Measurements from ENCODE around the gene ATP10A.

GRCh38 chr15:25859838-25860645, 3.1 kb downstream of the ATP10A start:
- TF ChIP-seq POLR2A (IDR thresholded peaks at IDR 0.05; ENCODE audit: low read depth, low read length): no peak
- TF ChIP-seq POLR2AphosphoS5 (IDR thresholded peaks at IDR 0.05; ENCODE audit: low read depth, low read length): no peak
- no peak for TF ChIP-seq TAF1 (IDR thresholded peaks at IDR 0.05; ENCODE audit: low read depth, low read length)
- no peak for TF ChIP-seq POU2F2 (IDR thresholded peaks at IDR 0.05; ENCODE audit: low read depth, low read length)
- no peak for TF ChIP-seq PAX5 (IDR thresholded peaks at IDR 0.05; ENCODE audit: insufficient read depth, low read length, severe bottlenecking)
- TF ChIP-seq SPI1 (IDR thresholded peaks at IDR 0.05; ENCODE audit: low read depth, low read length): no peak
